Heart right ventricle (tissue), 16 donors: ENCODE results near the gene RNF149. TPM values are rescaled to one million over a fixed set of nuclear protein-coding genes. Genes with fewer than 3 reads are reported as not detected.

ENCODE experiments used
- ATAC-seq, 8 donors: fragments of 200-7000 bp; cut with Tn5 transposase; one replicate each; pipeline ENCODE4 v1.9.1; 2020; ENCODE audit warnings: mild to moderate bottlenecking in 8 of 8, moderate library complexity in 8 of 8, moderate number of reproducible peaks in 1 of 8
- DNase-seq, 2 donors: peaks; one replicate each; pipeline ENCODE4 v3.0.0-alpha.2; 2020
- H3K27ac ChIP-seq, 10 donors: fragments of 200-600 bp; sonication (generic) in 2 of 10; one replicate each; pipeline versions ENCODE4 v1.5.0 to v1.8.0; 2020 to 2022; ENCODE audit warnings: mild to moderate bottlenecking in 3 of 10
- H3K27me3 ChIP-seq, 7 donors: fragments of 200-600 bp; one replicate each; pipeline ENCODE4 v1.8.0; 2021 to 2022; ENCODE audit warnings: mild to moderate bottlenecking in 2 of 7
- H3K36me3 ChIP-seq, 9 donors: fragments of 200-600 bp; sonication (generic) in 1 of 9; one replicate each; pipeline versions ENCODE4 v1.5.0 to v1.8.0; 2020 to 2022; ENCODE audit warnings: mild to moderate bottlenecking in 2 of 9
- H3K4me1 ChIP-seq, 9 donors: fragments of 200-600 bp; sonication (generic) in 1 of 9; one replicate each; pipeline versions ENCODE4 v1.5.0 to v1.8.0; 2020 to 2022; ENCODE audit warnings: mild to moderate bottlenecking in 4 of 9
- H3K4me3 ChIP-seq, 10 donors: fragments of 200-600 bp; sonication (generic) in 2 of 10; one replicate each; pipeline versions ENCODE4 v1.5.0 to v1.8.0; 2020 to 2022; ENCODE audit warnings: mild to moderate bottlenecking in 7 of 10, moderate library complexity in 2 of 10
- H3K9me3 ChIP-seq, 11 donors: fragments of 200-600 bp in 10 of 11; sonication (generic) in 2 of 11; one replicate each; pipeline versions ENCODE4 v1.5.0 to v1.8.0; 2013 to 2022; ENCODE audit warnings: mild to moderate bottlenecking in 2 of 11, control low read depth in 1 of 11, moderate library complexity in 1 of 11
- CTCF ChIP-seq, 9 donors: fragments of 200-600 bp; sonication (generic) in 2 of 9; IDR thresholded peaks; one replicate each; pipeline versions ENCODE4 v1.5.0 to v1.8.0; 2021 to 2022; ENCODE audit warnings: antibody characterized with exemption in 9 of 9, mild to moderate bottlenecking in 5 of 9, moderate library complexity in 1 of 9
- WGBS, 2 donors: extraction: QIAGEN DNeasy Blood & Tissue Kit; methylation state at CpG; one replicate each; pipeline ENCODE4 v1.1.7; 2013; ENCODE audit warnings: inconsistent platforms in 1 of 2; 5-methylcytosine and 5-hydroxymethylcytosine counted together
- intact Hi-C, 10 donors: fragments of 100-400 bp; cut with DNase I; formaldehyde crosslinking; loops; one replicate each; pipeline versions ENCODE4 v1.11.1 to v1.14.2; 2022
- polyA plus RNA-seq, 2 donors: library from polyadenylated mRNA; stranded (reverse); fragments of 200-250 nt; gene quantifications; one replicate each; pipeline ENCODE4 v1.2.3, GENCODE V29; 2013
- total RNA-seq, 10 donors: library from RNA; stranded (reverse); fragmentation: NEBNext Ultra II Directional in 3 of 10; extraction: Animal tissue kit (Norgen Biotek cat#: 25700) in 3 of 10; gene quantifications; one replicate each; pipeline versions ENCODE4 v1.2.1 to v1.2.4, GENCODE V29; 2021 to 2023
- donor health status: Arrhythmogenic right ventricular cardiomyopathy.
- donor health status: ischemic (EF 13 %, LVEDD 7.1; RV severe dilation, severe dysfunction).
- donor health status: healthy with polysubstance abuse.
- donor health status: DM: no; HTN: yes; CAD: no.
- donor health status: DM: no; HTN: no; CAD: no.
- donor health status: ischemic (EF 25% LVEDD 6.9; RV normal size, moderate dysfunction).
- donor health status: ischemic (EF 25% LVEDD 5.7; RV mildly dilated, moderate dysfunction).
- donor health status: healthy.
- donor health status: DM: yes; HTN: yes; CAD: no.
- donor health status: Ischemic cardiomyopathy.
- donor health status: ischemic (EF 35%, LVEDD 5.7; RV mildly dilated, moderate dysfunction).
- donor health status: nonischemic (EF 11% LVEDD 7.7; RV severe dilation, severe dysfunction).
- donor health status: DM: yes; HTN: yes; CAD: no.
- donor health status: PGD.
- donor health status: ischemic (EF 29% LVEDD 5.4; RV normal size, mild dysfunction).
- donor health status: nonischemic (EF 23%, LVEDD 6.1; RV moderate dilation, normal function).

The RNF149 gene
- total and polyA plus RNA-seq, 12 donors, result 11.0 to 40.8 (median 12.5) TPM

DNA sequence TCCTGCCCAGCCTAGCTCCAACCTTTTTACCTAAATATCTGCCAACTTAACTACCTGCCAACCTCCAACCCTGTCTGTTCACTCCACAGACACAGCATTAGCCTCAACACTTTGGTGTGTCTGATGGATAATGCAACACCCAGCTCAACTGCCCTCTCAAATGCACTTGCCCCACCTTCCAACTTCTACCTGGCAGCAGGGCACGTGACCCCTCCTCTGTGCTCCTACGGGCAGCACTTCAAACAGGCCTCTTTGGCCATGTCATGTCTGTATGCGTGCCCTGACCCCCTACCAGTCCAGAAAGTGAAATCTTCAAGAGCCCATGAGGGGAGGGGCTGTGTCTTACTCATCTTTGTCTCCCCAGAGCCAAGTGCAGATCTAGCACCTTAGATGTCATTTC, 25.5 kb downstream of the RNF149 start:
- ATAC-seq, result no peak
- intact Hi-C loops, result no loop called here
- DNase-seq, result no peak
- Histone ChIP-seq H3K4me1 (peaks cover 0 to 6% (median 0%) of the 10 kb centered on the region in 9 donors), H3K36me3 (peaks cover 0 to 100% (median 63%) of the 10 kb centered on the region in 9 donors), H3K27ac (no peak overlapping the region), H3K9me3 (no peaks in the 10 kb centered on the region), H3K4me3 (no peak overlapping the region), H3K27me3 (no peaks in the 10 kb centered on the region)
- no peak for TF ChIP-seq CTCF (IDR thresholded peaks at IDR 0.05)
- WGBS, 2 donors, result 94 to 97% methylated on average over 3 of the region's 3 CpGs

DNA sequence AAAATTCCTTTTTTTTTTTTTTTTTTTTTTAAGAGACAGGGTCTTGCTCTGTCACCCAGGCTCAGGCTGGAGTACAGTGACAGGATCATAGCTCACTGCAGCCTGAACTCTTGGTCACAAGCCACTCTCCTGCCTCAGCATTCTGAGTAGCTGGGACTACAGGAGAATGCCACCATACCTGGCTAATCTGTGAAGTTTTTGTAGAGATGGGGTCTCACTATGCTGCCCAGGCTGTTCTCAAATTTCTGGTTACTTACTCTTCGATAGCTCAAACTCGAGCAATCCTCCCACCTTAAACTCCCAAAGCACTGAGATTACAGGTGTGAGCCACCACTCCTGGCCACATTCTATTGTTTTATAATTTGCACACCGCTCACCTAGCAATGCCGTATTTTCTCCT, 27.0 kb downstream of the RNF149 start:
- WGBS, 2 donors, result 92 to 94% methylated on average over 4 of the region's 4 CpGs

GRCh38 chr2:101278925-101279324, 29.6 kb downstream of the RNF149 start:
- WGBS, 2 donors, result 85 to 89% methylated on average over 3 of the region's 3 CpGs
- H3K36me3 ChIP-seq, result peaks cover 0 to 98% (median 32%) of the 10 kb centered on the region in 9 donors
- H3K27me3 ChIP-seq, result no peaks in the 10 kb centered on the region
- no peaks in the 10 kb centered on the region for H3K9me3 ChIP-seq
- DNase-seq (no peak), ATAC-seq (no peak)
- no peak overlapping the region for H3K4me3 ChIP-seq
- peaks cover 0 to 12% (median 4%) of the 10 kb centered on the region in 9 donors for H3K4me1 ChIP-seq
- no peak for TF ChIP-seq CTCF (IDR thresholded peaks at IDR 0.05)
- intact Hi-C loops, result no loop called here
- no peak overlapping the region for H3K27ac ChIP-seq

More for the DNA sequence above, 27.0 kb downstream of the RNF149 start:
- Histone ChIP-seq H3K4me3 (no peak overlapping the region), H3K36me3 (peaks cover 0 to 100% (median 48%) of the 10 kb centered on the region in 9 donors), H3K27me3 (no peaks in the 10 kb centered on the region), H3K4me1 (peaks cover 0 to 6% (median 0%) of the 10 kb centered on the region in 9 donors), H3K9me3 (no peaks in the 10 kb centered on the region), H3K27ac (no peak overlapping the region)
- DNase-seq, result no peak
- no peak for ATAC-seq
- no peak for TF ChIP-seq CTCF (IDR thresholded peaks at IDR 0.05)
- intact Hi-C loops, result no loop called here

- Histone ChIP-seq H3K9me3 (no peaks in the 10 kb centered on the region), H3K27ac (no peak overlapping the region), H3K36me3 (peaks cover 0 to 98% (median 26%) of the 10 kb centered on the region in 9 donors), H3K4me1 (peaks cover 0 to 12% (median 4%) of the 10 kb centered on the region in 9 donors), H3K27me3 (no peaks in the 10 kb centered on the region), H3K4me3 (no peak overlapping the region)
- TF ChIP-seq CTCF (IDR thresholded peaks at IDR 0.05), result peak in 2 of 9 donors; percentile 10 to 12
- no peak for ATAC-seq
- WGBS, 2 donors, result 88% methylated on average over 7 of the region's 7 CpGs
- intact Hi-C loops, result no loop called here
- DNase-seq, result no peak
Measured at GRCh38 chr2:101277111-101277510, 31.4 kb downstream of the RNF149 start.
